HepG2 (cell line): ENCODE data around the gene TBCE. TPM values are rescaled to one million over a fixed set of nuclear protein-coding genes. Genes with fewer than 3 reads are reported as not detected.

Experiments used
- AGO1 ChIP-seq: fragments of 200-400 bp; formaldehyde crosslinking; IDR thresholded peaks from 2 replicates; pipeline ENCODE4 v1.6.1; 2017; ENCODE audit warnings: mild to moderate bottlenecking, low read depth, low read length, moderate library complexity; ENCODE audit not compliant: poor library complexity, severe bottlenecking
- ASH2L ChIP-seq: fragments of 300-600, 200-600 bp; sonication (generic); IDR thresholded peaks from 2 replicates; pipeline ENCODE4 v1.7.0; 2017; ENCODE audit warnings: low read depth, mild to moderate bottlenecking, moderate library complexity, mixed read lengths, low read length; ENCODE audit not compliant: insufficient read length
- BHLHE40 ChIP-seq: IDR thresholded peaks from 2 replicates; pipeline ENCODE4 v1.6.1; 2011; ENCODE audit warnings: low read length, improper control_type of control experiment
- FOSL2 ChIP-seq: sonication (generic); formaldehyde crosslinking; IDR thresholded peaks from 2 replicates; pipeline ENCODE4 v1.4.0; 2020; ENCODE audit warnings: missing genetic modification reagents
- FOXP1 ChIP-seq, 2 experiments: fragments of 450-650 bp in 1 of 2; IDR thresholded peaks; 2 replicates each; pipeline ENCODE4 v1.6.1; 2017 to 2018; ENCODE audit warnings: antibody characterized with exemption in 1 of 2
- GATAD2A ChIP-seq: IDR thresholded peaks from 2 replicates; pipeline ENCODE4 v1.6.1; 2016
- NCOA2 ChIP-seq: sonication (generic); formaldehyde crosslinking; IDR thresholded peaks from 2 replicates; pipeline ENCODE4 v1.8.0; 2022; ENCODE audit warnings: inconsistent platforms
- NR2F1 ChIP-seq, 2 experiments: fragments of 450-650 bp in 1 of 2; formaldehyde crosslinking in 1 of 2; IDR thresholded peaks; 2 replicates each; pipeline versions ENCODE4 v1.5.0 to v1.6.1; 2016 to 2020; ENCODE audit warnings: mild to moderate bottlenecking in 1 of 2, missing compliant biosample characterization in 1 of 2, missing genetic modification reagents in 1 of 2, moderate library complexity in 1 of 2
- RARA ChIP-seq: IDR thresholded peaks from 2 replicates; pipeline ENCODE4 v1.6.1; 2016; ENCODE audit warnings: missing genetic modification reagents, missing compliant biosample characterization
- SALL1 ChIP-seq: sonication (generic); formaldehyde crosslinking; IDR thresholded peaks from 2 replicates; pipeline ENCODE4 v1.8.0; 2022; ENCODE audit warnings: mild to moderate bottlenecking, missing genetic modification reagents
- SAP130 ChIP-seq: IDR thresholded peaks from 2 replicates; pipeline ENCODE4 v1.6.1; 2016; ENCODE audit warnings: low read depth
- SOX13 ChIP-seq, 3 experiments: fragments of 450-650 bp in 1 of 3; sonication (generic) in 1 of 3; formaldehyde crosslinking in 1 of 3; IDR thresholded peaks in 2 of 3; conservative IDR thresholded peaks in 1 of 3; 2 replicates each; pipeline versions ENCODE4 v1.5.0 to v1.6.1; 2016 to 2020; ENCODE audit warnings: antibody characterized with exemption in 1 of 3, mild to moderate bottlenecking in 1 of 3, missing compliant biosample characterization in 1 of 3, missing genetic modification reagents in 1 of 3, moderate library complexity in 1 of 3
- TBX3 ChIP-seq: fragments of 450-650 bp; IDR thresholded peaks from 2 replicates; pipeline ENCODE4 v1.6.1; 2017; ENCODE audit warnings: antibody characterized with exemption, mild to moderate bottlenecking, inconsistent platforms, borderline replicate concordance
- TEAD3 ChIP-seq: optimal IDR thresholded peaks from 2 replicates; pipeline ENCODE3; 2016; ENCODE audit warnings: borderline replicate concordance
- ZNF180 ChIP-seq: sonication (generic); formaldehyde crosslinking; IDR thresholded peaks from 2 replicates; pipeline ENCODE4 v1.4.0; 2020; ENCODE audit warnings: low read depth, missing genetic modification reagents, borderline replicate concordance
- ZNF629 ChIP-seq: sonication (generic); formaldehyde crosslinking; conservative IDR thresholded peaks from 2 replicates; pipeline ENCODE4 v1.5.0; 2020; ENCODE audit warnings: missing genetic modification reagents
- ZNF678 ChIP-seq: sonication (generic); formaldehyde crosslinking; IDR thresholded peaks from 2 replicates; pipeline ENCODE4 v1.4.0; 2020; ENCODE audit warnings: mild to moderate bottlenecking, missing genetic modification reagents
- polyA plus RNA-seq, 8 experiments: library from polyadenylated mRNA; depleted of rRNA in 3 of 8; stranded (reverse) in 7 of 8; unstranded in 1 of 8; fragments of >200 nt; fragmentation: Illumina TruSeq in 4 of 8; extraction: Trizol in 4 of 8; gene quantifications; 2 replicates each; pipeline versions ENCODE4 v1.2.1 to v1.2.3, GENCODE V29; 2011 to 2016; ENCODE audit warnings: low read depth in 4 of 8, missing spikeins in 1 of 8, mixed read lengths in 1 of 8; ENCODE audit not compliant: insufficient read depth in 1 of 8
- total RNA-seq, 5 experiments: library from RNA; depleted of rRNA; stranded (reverse); fragments of >200 nt; fragmentation: Illumina TruSeq; extraction: Trizol; gene quantifications; 2 replicates each; pipeline ENCODE4 v1.2.3, GENCODE V29; 2016; ENCODE audit warnings: low read depth in 1 of 5
- TF ChIP-seq, protein P1 (sequence below): sonication (generic); formaldehyde crosslinking; conservative IDR thresholded peaks from 2 replicates; pipeline ENCODE4 v1.4.0; 2020; ENCODE audit warnings: mild to moderate bottlenecking, missing genetic modification reagents, moderate library complexity
- TF ChIP-seq, protein P2 (sequence below): sonication (generic); formaldehyde crosslinking; IDR thresholded peaks from 2 replicates; pipeline ENCODE4 v1.5.0; 2020; ENCODE audit warnings: mild to moderate bottlenecking, missing genetic modification reagents, borderline replicate concordance
- TF ChIP-seq, protein P3 (sequence below): IDR thresholded peaks from 2 replicates; pipeline ENCODE4 v1.4.0; 2020; ENCODE audit warnings: mild to moderate bottlenecking, missing genetic modification reagents

The TBCE gene
- total and polyA plus RNA-seq, 2 of the 13 experiments (the other 11 are each of a cell fraction or from before 2014, with no cell fraction given) = 25.6 to 31.1 TPM

GRCh38 chr1:235402457-235403200, 35.4 kb downstream of the TBCE start (continued):
- TF ChIP-seq, protein P1, sequence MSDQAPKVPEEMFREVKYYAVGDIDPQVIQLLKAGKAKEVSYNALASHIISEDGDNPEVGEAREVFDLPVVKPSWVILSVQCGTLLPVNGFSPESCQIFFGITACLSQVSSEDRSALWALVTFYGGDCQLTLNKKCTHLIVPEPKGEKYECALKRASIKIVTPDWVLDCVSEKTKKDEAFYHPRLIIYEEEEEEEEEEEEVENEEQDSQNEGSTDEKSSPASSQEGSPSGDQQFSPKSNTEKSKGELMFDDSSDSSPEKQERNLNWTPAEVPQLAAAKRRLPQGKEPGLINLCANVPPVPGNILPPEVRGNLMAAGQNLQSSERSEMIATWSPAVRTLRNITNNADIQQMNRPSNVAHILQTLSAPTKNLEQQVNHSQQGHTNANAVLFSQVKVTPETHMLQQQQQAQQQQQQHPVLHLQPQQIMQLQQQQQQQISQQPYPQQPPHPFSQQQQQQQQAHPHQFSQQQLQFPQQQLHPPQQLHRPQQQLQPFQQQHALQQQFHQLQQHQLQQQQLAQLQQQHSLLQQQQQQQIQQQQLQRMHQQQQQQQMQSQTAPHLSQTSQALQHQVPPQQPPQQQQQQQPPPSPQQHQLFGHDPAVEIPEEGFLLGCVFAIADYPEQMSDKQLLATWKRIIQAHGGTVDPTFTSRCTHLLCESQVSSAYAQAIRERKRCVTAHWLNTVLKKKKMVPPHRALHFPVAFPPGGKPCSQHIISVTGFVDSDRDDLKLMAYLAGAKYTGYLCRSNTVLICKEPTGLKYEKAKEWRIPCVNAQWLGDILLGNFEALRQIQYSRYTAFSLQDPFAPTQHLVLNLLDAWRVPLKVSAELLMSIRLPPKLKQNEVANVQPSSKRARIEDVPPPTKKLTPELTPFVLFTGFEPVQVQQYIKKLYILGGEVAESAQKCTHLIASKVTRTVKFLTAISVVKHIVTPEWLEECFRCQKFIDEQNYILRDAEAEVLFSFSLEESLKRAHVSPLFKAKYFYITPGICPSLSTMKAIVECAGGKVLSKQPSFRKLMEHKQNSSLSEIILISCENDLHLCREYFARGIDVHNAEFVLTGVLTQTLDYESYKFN (CRISPR knock-in tag) = peak; percentile 51
- no peak for TF ChIP-seq AGO1
- TF ChIP-seq ZNF629 (CRISPR knock-in tag) = no peak
- no peak for TF ChIP-seq ZNF180
- TF ChIP-seq, protein P2, sequence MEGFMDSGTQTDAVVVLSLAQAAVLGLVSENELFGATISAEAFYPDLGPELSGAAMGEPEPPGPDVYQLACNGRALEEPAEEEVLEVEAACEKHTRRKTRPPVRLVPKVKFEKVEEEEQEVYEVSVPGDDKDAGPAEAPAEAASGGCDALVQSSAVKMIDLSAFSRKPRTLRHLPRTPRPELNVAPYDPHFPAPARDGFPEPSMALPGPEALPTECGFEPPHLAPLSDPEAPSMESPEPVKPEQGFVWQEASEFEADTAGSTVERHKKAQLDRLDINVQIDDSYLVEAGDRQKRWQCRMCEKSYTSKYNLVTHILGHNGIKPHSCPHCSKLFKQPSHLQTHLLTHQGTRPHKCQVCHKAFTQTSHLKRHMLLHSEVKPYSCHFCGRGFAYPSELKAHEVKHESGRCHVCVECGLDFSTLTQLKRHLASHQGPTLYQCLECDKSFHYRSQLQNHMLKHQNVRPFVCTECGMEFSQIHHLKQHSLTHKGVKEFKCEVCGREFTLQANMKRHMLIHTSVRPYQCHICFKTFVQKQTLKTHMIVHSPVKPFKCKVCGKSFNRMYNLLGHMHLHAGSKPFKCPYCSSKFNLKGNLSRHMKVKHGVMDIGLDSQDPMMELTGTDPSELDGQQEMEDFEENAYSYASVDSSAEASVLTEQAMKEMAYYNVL = no peak
- peak; percentile 60; the same call in 1 of the 2 replicates for TF ChIP-seq BHLHE40
- peak; percentile 95 for TF ChIP-seq FOSL2
- no peak for TF ChIP-seq ZNF678
- TF ChIP-seq SAP130 (CRISPR knock-in tag) = peak; percentile 55
- TF ChIP-seq TEAD3 (CRISPR knock-in tag) = peak; percentile 85
- peak; percentile 66 for TF ChIP-seq GATAD2A
- TF ChIP-seq NCOA2 (CRISPR knock-in tag) = peak; percentile 30; the same call in 1 of the 2 replicates
- peak; percentile 76 for TF ChIP-seq TBX3
- peak; percentile 70; the same call in 1 of the 2 replicates for TF ChIP-seq RARA (CRISPR knock-in tag)
- TF ChIP-seq SALL1 = 0 out of 2 replicates have a peak, but pooled peaks have one; percentile 13
- TF ChIP-seq FOXP1 (IDR thresholded peaks at IDR 0.05) = peak; percentile 76
- TF ChIP-seq FOXP1 (CRISPR knock-in tag; IDR thresholded peaks at IDR 0.05) = peak; percentile 91
- no peak for TF ChIP-seq SOX13 (IDR thresholded peaks at IDR 0.05)
- TF ChIP-seq SOX13 (CRISPR knock-in tag; conservative IDR thresholded peaks at IDR 0.05 in 1 of 2, IDR thresholded peaks at IDR 0.05 in 1 of 2) = peak in 1 of 2 experiments; percentile 75; a peak in 2 of 4 replicates
- TF ChIP-seq NR2F1 (CRISPR knock-in tag; IDR thresholded peaks at IDR 0.05) = peak in 1 of 2 experiments; percentile 50; a peak in 1 of 4 replicates
- peak; percentile 25 for TF ChIP-seq ASH2L
- TF ChIP-seq, protein P3, sequence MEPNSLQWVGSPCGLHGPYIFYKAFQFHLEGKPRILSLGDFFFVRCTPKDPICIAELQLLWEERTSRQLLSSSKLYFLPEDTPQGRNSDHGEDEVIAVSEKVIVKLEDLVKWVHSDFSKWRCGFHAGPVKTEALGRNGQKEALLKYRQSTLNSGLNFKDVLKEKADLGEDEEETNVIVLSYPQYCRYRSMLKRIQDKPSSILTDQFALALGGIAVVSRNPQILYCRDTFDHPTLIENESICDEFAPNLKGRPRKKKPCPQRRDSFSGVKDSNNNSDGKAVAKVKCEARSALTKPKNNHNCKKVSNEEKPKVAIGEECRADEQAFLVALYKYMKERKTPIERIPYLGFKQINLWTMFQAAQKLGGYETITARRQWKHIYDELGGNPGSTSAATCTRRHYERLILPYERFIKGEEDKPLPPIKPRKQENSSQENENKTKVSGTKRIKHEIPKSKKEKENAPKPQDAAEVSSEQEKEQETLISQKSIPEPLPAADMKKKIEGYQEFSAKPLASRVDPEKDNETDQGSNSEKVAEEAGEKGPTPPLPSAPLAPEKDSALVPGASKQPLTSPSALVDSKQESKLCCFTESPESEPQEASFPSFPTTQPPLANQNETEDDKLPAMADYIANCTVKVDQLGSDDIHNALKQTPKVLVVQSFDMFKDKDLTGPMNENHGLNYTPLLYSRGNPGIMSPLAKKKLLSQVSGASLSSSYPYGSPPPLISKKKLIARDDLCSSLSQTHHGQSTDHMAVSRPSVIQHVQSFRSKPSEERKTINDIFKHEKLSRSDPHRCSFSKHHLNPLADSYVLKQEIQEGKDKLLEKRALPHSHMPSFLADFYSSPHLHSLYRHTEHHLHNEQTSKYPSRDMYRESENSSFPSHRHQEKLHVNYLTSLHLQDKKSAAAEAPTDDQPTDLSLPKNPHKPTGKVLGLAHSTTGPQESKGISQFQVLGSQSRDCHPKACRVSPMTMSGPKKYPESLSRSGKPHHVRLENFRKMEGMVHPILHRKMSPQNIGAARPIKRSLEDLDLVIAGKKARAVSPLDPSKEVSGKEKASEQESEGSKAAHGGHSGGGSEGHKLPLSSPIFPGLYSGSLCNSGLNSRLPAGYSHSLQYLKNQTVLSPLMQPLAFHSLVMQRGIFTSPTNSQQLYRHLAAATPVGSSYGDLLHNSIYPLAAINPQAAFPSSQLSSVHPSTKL (CRISPR knock-in tag) = peak; percentile 63
